HG03432 (cell line): ENCODE measurements around the gene PLCB1.
"Not testable (repeated sequence)": the region's sequence is repeated elsewhere in the genome, so short reads cannot be mapped to it uniquely, and the experiment has no call there.

ENCODE experiments used
- ATAC-seq: cut with Tn5 transposase; IDR thresholded peaks from one replicate; pipeline ENCODE4 v1.9.1; 2021; ENCODE audit warnings: mild to moderate bottlenecking, moderate library complexity; ENCODE audit not compliant: unreplicated experiment

PLCB1 gene

DNA sequence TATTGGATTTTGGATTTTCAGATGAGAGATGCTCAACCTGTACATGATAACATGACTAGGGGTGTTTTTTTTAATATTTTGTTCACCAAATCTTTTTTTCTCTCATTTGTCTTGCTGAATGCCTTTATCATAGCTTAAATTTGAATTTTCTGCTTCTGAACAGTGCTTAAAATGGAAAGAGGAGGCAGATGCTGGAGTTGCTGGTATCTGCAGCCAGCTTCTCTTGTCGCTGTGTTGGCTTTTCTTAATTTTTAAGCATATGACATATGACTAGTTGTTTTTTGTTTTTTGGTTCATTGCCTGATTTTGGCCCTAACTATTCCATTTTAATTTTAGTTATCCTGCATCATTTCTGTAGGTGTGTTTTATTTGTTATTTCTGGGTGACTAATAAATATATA lies 196.1 kb downstream of the PLCB1 start:
- no peak for ATAC-seq

DNA sequence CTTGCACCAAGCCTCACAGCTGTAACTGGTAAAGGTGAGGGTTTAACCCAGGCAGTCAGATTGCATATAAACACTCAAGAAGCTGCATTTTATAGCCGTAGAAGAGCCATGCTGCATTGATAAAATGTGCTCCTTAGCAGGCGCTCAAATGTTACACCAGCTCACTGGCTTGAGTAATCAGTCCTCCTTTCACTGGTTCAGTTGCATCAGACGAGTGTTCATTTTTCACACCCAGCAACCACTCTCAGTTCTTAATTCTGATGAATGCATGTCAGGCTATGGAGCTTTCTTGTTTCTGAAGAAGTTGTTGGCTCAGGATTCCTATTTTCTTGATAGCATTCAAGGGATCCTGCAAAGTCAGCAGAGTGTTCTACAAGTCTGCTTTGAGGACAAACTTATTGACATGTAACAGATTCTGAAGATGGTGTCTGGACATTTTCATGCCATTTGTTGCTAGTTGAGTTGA lies 198.3 kb downstream of the PLCB1 start:
- no peak for ATAC-seq

DNA sequence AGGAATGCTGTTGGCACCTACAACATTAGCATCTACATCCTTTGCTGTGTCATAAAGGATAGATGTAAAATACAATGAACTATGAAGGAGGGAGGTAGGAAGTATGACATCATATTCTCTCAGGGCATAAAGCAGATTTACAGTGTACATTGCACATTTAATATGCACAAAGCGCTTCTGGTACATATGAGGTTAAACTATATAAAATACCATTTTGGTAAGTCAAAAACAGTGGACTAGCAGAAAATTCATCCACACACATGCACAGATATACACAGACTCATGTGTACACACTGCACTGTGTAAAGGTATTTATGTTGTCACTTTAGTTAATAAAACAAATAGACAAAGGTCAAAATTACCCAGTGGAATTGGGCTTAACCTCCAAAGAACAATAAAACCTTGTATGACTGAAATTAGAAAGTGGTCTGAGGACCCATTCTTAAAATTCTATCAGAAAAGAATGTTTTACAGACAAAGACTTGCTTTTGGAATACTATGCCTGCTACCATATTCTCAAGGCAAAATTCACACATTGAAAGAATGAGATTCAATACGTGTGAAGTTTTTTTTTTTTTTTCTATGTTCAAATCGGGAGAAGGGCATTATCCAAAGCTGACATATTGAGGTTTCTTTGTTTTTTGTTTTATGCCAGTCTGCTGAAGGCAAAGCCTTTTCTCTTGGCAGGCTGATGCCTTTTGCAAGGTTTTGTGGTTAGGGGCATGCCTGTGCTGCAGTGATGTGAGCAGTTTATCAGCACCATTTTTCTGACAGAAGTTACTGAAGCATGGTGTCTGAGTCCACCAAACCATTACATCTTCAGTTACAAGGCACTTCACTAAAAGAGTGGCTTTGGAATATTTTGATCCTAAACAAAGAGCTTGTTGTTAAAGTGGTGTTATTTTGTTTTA lies 199.0 kb downstream of the PLCB1 start:
- no peak for ATAC-seq

DNA sequence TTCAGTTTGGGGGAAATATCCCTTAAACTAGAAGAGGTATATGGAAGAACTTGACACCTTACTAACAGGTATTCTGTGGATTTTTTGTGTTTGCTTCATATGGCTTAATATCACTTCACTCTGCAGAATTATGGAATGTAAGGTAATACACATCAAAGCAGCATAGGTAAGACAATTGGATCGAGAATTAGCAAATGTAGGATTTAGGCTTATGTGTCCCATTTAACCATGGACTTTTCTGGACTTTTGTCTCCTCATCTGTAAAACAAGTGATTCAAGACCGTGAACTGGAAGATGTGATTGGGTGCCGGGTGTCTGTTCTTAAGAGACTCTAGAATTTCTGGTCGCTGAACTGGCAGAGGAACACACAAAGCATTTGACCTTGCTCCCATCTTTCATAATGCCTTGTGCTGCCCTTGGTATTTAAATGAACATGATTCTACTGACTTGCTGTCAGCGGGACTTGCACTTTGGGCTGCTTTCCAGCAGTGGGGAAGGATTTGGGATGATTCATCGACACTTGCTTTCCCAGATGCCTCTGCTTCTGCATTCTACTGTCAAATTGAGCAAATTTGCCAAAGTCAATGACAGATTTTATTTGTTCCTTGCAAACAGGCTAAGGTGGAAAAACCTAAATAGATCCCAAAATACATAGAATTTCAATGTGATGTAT lies 199.8 kb downstream of the PLCB1 start:
- no peak for ATAC-seq

DNA sequence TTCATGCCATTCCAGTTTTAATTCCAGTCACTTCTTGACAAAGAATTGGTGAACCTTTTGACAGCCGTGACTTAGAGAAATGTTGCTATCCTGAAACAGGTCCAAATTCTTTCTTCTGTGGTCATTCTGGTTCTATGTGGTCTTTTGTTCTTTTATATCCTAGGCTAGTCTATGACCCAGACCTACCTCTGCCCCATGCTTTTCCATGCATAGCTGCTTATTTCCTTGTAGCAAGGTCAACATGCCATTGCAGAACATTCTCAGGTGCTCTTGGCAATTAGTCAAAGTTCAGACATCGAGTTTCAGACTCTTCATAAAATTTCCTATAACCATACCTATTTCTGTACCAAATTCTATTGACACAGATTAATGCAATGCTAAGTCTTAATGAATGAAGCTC lies 202.6 kb downstream of the PLCB1 start:
- no peak for ATAC-seq

DNA sequence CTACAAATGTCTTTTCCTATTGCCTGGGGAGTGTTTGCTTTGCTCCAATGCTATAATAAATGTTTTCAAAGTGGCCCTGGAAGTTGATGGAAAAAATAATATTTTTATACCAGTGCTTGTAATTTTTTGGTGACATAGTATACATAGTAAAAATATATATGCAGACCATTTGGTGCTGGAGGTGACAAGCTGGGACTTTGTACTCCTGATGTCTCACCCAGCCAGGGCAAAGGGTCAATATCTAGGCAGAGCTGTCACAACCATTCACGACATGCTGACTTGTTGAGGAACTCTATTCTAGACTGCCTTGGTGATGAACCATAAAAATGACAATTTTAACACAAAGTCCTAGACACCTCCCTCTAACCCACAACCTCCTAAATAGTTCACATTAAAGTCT lies 203.0 kb downstream of the PLCB1 start:
- no peak for ATAC-seq

DNA sequence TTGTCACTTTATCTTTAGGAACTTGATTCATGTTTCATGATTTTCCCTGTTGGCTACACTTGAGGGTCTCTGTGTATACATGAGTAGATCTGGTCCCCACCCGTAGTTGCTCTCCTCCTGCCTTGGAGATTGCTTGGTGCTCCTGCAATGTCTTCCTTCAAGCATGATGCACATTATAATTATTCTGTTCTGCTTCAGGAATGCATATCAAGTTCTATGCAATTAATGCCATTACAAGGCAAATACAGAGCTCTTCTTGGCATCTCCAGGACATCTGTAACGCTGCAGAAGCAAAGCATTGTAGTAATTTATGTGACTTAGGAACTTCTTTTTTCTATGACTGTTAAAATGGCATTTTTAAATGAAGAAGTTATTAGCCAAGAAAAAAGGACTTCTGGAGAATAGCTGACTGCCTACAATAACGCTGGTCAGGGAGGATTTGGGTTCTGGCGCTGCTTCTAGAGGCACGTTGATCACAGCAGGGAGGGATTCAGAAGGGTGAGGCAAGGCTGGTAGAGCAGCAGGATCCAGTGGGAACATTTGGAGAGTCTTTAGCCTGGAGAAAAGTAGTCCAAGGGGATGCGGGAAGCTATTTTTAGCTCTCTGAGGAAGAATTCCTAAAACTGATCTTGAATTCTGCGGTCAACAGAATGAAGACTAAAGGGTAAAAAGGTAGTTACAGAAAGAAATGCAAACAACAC lies 203.6 kb downstream of the PLCB1 start:
- no peak for ATAC-seq

DNA sequence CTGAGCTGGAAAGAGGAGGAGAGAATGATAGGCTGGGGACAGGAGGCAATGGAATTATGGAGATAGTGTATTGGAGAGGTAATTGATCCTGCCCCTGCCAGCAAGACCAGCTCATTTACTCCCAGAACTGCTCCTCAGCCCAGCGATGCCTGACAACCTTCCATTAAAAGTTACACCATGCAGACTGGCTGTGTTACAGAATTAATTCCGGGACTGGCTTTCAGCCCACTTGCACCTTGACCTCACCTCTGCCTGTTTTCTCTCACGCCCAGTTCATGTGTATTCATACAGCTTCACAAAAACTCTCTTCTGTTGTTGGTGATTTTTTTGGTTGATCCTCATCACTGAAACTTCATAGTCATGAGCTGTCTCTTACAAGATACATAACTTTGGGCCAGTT lies 207.3 kb downstream of the PLCB1 start:
- ATAC-seq, result no peak

DNA sequence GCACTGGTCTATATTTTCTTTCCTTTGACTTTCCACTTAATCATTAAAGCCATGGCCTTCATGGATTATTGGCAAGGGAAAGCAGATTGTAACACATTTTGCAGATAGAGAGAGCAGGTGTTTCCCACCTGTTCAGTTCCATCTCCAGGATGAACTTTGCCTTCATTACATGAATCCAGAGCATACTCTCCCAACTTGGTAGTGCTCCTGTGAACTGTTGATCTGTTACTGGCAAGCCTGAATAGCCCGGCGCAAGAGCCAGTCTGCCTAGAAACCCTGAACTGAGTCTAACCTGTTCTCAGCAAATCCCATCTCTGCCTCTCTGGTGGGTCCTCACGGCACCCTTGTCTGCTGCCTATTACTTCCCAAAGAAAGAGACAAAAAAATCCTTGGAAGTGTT lies 210.3 kb downstream of the PLCB1 start:
- ATAC-seq, result no peak

DNA sequence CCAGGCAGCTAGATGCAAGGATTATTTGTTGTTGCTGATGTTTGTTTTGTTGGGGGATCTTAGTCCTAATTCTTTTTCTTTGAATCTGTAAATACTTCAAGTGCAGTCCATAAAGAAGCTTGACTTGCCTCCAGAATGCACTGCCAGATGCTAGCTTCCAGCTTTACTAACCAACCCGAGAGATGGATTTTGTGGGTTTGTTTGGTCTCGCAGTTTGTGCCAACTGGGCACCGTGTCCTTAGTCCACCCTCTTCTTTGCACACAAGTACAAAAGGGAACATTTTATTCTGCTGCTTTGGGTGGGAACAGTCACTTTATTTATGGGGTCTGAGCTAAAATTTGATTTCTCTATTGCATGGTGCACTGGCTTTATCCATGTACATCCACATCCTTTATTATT lies 212.0 kb downstream of the PLCB1 start:
- ATAC-seq, result no peak

DNA sequence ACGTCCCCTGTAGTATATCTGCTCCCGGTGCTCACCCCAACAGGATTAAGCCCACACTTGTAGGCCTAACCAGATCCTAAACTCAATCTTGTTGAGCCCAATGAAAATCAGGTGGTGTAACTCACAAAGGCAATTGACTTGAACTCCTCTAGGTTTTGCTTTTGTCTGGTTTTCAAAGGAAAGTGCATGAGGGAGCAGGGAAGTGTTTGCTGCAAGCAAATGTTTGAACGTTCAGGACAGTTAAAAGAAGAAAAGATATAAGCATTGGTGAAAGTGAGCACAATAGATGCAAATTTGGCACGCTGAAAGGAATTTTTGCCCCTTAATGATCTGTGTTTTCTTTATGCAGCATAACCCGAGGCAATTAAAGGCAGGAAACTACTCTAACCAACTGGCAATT lies 212.6 kb downstream of the PLCB1 start:
- ATAC-seq, result no peak

DNA sequence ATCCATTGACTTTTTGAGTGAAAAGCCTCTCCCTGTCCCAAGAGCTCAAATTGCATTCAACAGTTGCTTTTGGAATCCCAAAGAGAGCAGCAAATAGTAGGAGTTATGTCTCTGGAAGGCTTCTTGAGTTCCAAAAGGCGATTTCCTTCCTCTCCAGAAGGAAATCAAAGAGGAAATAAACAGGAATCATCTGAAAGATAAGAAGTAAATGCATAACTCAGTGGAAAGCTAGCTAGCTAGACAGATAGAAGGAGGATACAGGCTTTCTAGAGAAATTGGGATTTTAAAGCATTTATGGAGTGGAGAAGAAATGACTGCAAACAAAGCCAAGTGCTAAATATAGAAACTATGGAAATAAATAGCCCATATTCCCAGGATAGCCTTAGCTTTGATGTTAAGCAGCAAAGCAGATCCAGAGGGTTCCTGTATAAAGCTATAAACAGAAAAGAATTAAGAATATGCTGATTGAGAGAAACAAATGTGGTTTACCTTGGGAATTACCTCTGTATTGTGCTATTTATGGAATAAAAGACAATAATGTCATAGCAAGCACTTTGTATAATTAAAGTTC lies 214.7 kb downstream of the PLCB1 start:
- no peak for ATAC-seq

DNA sequence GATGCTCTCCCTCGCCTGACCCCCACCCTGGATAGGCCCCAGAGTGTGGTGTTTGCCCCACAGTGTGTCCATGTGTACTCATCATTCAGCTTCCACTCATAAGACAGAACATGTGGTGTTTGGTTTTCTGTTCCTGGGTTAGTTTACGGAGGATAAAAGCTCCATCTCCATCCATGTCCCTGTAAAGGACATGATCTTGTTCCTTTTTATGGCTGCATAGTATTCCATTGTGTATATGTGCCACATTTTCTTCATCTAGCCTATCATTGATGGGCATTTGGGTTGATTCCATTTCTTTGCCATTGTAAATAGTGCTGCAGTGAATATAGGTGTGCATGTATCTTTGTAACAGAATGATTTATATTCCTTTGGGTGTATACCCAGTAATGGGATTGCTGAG lies 218.2 kb downstream of the PLCB1 start:
- ATAC-seq, result not testable (repeated sequence)

DNA sequence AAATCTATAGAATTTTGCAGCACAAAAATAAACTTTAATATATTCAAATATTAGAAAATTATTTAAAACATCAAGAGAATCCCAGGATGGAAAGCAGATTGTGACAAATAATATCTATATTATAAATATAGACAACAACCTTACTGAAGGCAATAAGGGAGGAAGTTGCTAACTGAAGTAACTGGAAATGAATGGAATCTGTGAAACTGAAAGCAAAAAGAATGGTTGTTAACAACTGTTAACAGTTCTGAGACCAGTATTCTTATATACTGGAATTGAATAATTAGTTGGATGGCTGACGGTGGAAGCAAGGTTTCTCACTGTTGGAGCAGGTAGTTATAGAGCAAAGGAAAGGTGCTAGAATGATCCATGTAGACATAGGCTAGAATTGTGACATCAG lies 220.4 kb downstream of the PLCB1 start:
- no peak for ATAC-seq

DNA sequence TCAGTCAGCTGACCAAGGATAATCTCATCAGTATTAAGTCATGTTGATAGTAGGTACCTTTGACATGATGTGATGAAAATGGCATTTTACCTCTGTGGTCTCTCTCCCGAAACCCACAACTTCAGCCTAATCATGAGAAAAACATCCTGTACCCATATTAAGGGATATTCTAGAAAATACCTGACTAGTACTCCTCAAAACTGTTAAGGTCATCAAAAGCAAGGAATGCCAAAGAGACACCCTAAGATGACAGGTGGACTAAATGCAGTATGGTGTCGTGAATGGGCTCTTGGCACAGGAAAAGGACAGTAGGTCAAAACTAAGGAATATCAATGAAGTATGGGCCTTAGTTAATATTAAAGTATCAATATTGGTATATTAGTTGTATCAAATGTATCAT lies 221.4 kb downstream of the PLCB1 start:
- no peak for ATAC-seq

DNA sequence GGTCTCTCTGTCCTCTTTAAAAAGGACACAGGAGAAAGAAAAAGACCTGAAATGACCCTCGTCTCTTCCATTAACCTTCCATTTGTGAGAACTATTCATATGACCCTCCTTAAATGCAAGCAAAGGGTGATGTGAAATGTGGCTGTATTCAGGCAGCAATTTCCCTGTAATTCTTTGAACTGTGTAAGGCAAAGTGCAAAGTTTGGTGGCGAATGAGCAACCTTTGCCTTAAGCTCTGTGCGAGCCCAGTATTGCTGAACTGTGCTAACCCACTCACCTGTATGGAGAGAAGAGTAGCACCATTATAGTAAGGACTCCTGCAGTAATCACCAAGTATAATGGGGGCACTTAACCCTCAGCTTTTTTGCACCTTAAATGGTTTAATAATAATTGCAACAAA lies 223.4 kb downstream of the PLCB1 start:
- ATAC-seq, result no peak

DNA sequence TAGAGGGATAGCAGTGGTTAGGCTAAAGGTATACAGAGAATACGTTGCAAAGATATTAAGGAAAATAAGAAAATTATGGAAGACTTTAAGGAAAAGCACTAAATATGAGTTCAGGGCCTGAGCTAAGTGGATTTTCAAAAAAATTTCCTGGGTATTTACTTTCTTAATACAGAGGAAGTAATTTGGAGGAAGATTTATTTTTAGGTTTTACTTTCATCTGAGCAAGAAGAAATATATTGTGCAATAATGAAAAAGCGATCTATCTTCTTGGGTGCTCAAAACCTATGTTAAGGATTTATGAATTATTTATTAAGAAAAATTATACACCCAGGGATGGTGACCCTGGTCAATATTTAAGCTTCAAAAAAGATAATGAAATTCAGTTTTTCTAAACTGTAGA lies 224.7 kb downstream of the PLCB1 start:
- ATAC-seq, result no peak

DNA sequence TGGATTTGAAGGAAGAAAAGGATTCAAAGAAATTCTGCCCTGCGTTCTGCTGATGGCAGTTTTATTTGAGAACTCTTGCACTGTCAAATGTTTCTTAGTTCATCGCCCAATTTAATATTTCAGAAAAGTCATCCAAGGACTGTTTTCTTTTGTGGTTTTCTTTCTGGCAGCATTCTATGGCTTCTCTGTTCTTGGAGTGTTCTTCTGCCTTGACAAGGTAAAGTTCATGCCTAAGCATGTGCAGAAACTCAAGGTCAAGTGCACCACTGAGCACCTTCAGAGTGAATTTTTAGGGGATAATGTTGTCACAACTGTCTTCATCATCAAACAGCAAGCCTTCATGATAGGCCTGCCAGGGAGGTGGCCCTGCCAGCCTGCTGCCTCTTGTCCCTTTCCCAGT lies 225.6 kb downstream of the PLCB1 start:
- no peak for ATAC-seq

DNA sequence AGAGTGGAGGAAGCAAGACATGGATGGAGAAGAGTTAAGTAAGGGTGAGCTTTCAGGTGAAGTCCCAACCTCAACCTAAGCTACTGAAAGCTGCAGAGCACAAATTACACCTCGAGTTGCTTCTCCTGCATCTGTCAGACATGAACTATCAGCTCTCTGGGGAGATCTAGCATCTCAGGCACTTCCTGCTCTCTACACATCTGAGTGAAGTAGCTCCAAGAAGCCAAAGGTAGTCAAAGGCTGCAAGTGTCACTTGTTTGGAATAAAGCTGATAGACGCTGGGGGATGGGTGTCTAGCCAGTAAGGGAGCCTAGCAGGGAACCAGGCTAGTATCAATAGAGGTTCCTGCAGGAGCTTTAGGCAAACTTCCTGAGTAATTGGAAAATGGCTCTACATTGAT lies 228.0 kb downstream of the PLCB1 start:
- ATAC-seq, result peak; percentile 56

DNA sequence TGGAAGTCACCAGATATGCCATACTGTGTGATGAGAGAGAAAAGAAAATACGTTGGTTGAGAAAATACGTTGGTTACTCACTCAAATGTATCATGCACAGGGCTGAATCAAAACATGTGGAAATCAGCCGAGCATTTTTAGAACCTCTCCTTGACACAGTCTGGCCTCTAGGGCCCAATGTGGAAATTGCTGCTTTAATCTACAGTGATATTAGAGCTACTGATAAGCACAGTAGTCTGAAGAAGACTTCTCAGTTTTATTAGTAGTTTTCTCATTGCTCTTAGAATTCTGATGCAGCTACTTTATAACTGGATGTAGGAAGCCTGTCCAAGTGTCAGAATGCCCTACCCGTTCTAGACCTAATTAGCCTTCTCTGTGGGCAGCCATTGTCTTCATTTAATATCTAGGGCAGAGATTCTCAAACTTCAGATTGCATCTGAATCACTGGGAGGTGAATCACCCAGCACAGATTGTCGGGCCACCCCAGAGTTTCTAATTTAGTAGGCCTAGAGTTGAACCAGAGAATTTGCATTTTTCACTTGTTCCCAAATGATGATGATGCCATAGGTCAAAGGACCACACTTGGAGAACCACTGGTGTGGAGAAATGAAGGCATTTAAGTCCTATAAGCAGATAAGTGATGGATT lies 229.1 kb downstream of the PLCB1 start:
- peak; percentile 83 for ATAC-seq

DNA sequence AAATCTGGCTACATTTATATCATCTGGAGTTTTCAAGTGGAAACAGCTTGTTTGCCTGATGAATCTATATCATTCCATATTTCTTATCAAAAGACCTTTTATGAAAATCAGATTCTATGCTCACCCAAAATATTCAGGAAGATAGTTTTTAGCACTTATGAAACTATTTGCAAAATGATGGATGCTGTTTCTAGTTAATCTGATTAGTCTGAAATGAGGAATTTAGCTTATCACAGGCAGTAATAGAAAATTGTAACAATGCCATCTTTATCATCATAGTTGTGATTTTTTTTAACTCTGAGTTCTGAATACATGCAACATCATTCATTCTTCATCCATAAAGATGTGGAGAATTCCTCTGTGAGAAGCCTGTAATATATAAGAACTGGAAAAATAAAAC lies 229.7 kb downstream of the PLCB1 start:
- no peak for ATAC-seq
